GM12801 (cell line): ENCODE results near the gene RDH5.

Experiments
- TF ChIP-seq, protein P1 (sequence below): IDR thresholded peaks from one replicate; pipeline ENCODE4 v1.5.1; 2011; ENCODE audit warnings: control low read depth; ENCODE audit not compliant: insufficient read length; ENCODE audit errors: extremely low read depth

Gene RDH5

GRCh38 chr12:55733021-55733555 lies 12.9 kb downstream of the RDH5 start:
- TF ChIP-seq, protein P1, sequence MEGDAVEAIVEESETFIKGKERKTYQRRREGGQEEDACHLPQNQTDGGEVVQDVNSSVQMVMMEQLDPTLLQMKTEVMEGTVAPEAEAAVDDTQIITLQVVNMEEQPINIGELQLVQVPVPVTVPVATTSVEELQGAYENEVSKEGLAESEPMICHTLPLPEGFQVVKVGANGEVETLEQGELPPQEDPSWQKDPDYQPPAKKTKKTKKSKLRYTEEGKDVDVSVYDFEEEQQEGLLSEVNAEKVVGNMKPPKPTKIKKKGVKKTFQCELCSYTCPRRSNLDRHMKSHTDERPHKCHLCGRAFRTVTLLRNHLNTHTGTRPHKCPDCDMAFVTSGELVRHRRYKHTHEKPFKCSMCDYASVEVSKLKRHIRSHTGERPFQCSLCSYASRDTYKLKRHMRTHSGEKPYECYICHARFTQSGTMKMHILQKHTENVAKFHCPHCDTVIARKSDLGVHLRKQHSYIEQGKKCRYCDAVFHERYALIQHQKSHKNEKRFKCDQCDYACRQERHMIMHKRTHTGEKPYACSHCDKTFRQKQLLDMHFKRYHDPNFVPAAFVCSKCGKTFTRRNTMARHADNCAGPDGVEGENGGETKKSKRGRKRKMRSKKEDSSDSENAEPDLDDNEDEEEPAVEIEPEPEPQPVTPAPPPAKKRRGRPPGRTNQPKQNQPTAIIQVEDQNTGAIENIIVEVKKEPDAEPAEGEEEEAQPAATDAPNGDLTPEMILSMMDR = no peak

- TF ChIP-seq, protein P1 = no peak
Measured at GRCh38 chr12:55733858-55734257, 13.7 kb downstream of the RDH5 start.

DNA sequence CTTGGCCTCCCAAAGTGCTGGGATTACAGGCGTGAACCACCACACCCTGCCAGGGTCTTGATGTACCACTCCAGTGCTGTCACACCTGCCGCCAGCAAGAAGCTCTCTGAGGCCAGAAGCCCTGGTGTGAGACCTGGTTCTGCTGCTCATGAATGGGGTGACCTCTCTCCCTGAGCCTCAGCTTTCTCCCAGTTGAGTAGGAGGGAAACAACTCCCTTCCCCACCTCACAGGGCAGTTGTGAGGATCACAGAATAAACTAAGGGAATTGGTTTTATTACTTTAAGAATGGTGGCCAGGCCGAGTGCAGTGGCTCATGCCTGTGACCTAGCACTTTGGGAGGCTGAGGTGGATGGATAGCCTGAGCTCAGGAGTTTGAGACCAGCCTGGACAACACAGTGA lies 14.4 kb downstream of the RDH5 start:
- TF ChIP-seq, protein P1 = no peak

- TF ChIP-seq, protein P1 = no peak
Measured at GRCh38 chr12:55736076-55736475, 15.9 kb downstream of the RDH5 start.

- TF ChIP-seq, protein P1 = no peak
Measured at GRCh38 chr12:55736780-55737580, 16.8 kb downstream of the RDH5 start.

DNA sequence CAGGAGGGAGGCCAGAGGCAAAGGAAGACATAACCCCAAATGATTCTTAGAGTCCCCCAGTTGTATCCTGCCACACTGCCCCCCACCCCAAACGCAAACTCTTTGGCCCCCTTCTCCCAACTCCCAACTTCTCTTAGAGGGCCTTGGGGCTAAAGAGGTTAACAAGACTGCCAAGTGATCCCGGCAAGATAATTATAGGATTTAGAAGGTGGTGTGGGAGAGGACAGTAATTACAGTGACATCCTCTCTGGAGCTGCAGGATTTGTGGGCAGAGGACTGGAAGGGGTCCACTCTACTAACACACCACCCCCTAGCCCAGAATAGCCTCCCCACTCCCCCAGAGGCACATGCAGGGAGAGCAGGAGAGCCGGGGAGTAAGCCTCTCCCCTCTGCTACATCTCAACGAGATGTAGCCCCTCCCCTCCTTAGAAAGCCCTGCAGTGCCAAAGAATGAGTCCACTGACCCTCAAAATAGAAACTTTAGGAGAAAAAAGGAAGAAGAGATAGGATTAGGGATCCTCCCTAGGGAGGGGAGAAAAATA lies 17.5 kb downstream of the RDH5 start:
- TF ChIP-seq, protein P1 = no peak

GRCh38 chr12:55738123-55739024 lies 18.2 kb downstream of the RDH5 start:
- TF ChIP-seq, protein P1 = no peak
